Medulla oblongata (tissue), 1 donor: ENCODE data around the gene MEMO1.

ENCODE experiments used
- DNase-seq: peaks from one replicate; pipeline ENCODE4 v3.0.0-alpha.2; 2015; ENCODE audit errors: extremely low spot score

MEMO1 gene

DNA sequence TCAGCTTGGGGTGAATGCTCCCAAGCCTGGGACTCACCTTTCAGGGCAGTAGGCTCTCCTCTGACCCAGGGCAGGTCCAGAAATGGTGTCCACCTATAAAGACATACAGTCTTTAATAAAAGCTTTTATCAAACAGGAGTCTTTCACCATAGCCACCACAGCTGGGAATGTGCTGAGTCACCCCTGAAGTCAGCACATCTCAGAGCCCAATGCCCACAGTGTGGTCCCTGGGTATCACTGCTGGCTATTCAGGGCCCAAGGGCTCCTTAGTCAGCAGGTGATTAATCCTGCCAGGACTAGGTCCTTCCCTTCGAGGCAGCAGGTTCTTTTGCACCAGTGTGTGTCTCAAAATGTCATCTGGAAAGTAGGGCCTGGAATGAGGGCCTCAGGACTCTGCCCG is 181.9 kb downstream of the MEMO1 start:
- no peak for DNase-seq

DNA sequence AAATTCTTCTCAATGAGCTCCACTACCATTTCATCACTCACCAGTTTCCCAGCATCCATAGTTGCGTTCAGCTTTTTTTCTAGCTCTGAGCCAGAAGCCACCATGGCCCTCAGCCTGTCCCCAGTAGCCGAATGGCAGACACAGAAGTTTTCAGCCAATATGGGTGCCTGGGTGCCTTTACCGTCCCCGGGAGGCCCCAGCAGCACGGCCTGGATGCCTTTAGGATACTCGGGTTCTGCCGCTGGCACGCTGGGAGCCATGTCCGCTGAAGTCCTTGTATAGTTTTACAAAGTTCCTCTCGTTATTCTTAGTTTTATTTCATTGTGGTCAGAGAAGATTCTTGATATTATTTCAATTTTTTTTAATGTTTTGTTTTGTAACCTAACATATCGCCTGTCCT is 187.2 kb downstream of the MEMO1 start:
- no peak for DNase-seq

DNA sequence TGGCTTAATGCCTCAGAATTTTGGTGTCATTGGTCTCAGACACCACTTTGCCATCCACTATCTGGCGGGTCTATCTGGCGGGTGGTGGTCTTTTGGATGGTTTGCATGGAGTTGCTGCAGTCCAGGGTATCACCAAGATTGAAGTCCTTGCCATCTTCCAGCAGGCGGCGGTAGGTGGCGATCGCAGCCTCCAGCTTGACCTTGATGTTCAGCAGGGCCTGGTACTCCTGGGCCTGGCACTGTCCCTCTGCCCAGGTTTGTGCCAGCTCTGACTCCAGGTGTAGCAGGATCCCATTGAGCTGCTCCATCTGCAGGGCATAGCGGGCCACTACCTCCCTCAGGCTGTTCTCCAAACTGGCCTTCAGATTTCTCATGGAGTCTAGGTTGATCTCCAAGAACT is 188.2 kb downstream of the MEMO1 start:
- no peak for DNase-seq
